Stimulated activated CD8-positive, alpha-beta memory T cell treated with anti-CD3 and anti-CD28 coated beads, Interleukin-12 subunit alpha, Interleukin-12 subunit beta, amount 100 ng/mL, for 4 hours (primary cell): ENCODE measurements around the gene FAM171A1.

Experiments
- DNase-seq: peaks from one replicate; pipeline ENCODE4 v3.0.0-alpha.2; 2020; ENCODE audit warnings: low read depth

Gene FAM171A1

GRCh38 chr10:15168786-15169554, 202.1 kb downstream of the FAM171A1 start:
- DNase-seq = peak; percentile 92

DNA sequence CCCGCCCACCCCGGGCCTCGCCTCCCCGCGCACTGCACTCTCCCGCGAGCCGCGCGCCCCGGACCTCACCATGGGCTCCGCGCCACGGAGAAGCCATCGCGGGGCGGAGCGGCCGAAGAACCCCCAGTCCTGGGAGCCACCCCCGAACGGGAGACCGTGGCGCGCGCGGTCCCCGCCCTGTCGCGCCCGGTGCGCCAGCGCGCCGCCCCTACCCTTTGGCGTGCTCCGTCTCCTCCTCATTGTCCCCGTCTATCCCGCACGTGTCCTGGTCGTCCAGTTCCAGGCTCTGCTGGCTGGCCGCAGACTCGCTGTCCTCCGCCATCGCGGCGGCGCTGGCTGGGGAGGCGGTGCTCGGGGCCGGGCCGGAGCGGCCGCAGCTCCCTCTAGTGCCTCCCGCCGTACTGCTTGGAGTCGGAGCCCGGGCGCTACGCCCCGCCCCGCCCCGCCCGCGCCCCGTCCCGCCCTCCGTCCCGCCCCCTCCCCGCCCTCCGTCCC, 202.8 kb downstream of the FAM171A1 start, which contains the start of gene NMT2:
TSS of gene NMT2 (minus strand) at position 403 of the 495 bp plus-strand sequence. CDS start at position 322, 81 bp downstream.
- DNase-seq = no peak

GRCh38 chr10:15167411-15168290, 203.4 kb downstream of the FAM171A1 start:
- peak; percentile 33 for DNase-seq

- no peak for DNase-seq
These were observed 204.8 kb downstream of the FAM171A1 start for GRCh38 chr10:15166325-15166724.

- DNase-seq = no peak
These were observed 207.7 kb downstream of the FAM171A1 start for GRCh38 chr10:15163253-15163828.
